HepG2 (cell line): Measurements from ENCODE around the gene ARHGEF40. TPM values are rescaled to one million over a fixed set of nuclear protein-coding genes. Genes with fewer than 3 reads are reported as not detected.

Source experiments
- BRCA1 ChIP-seq: sonication (generic); formaldehyde crosslinking; IDR thresholded peaks from 2 replicates; pipeline ENCODE4 v1.4.0; 2020; ENCODE audit warnings: missing genetic modification reagents
- ELF4 ChIP-seq: sonication (generic); formaldehyde crosslinking; IDR thresholded peaks from 2 replicates; pipeline ENCODE4 v1.5.0; 2020; ENCODE audit warnings: missing genetic modification reagents, mild to moderate bottlenecking, moderate library complexity, borderline replicate concordance
- HBP1 ChIP-seq: IDR thresholded peaks from 2 replicates; pipeline ENCODE4 v1.6.1; 2016; ENCODE audit warnings: low read depth, control low read depth
- MED1 ChIP-seq: sonication (generic); formaldehyde crosslinking; IDR thresholded peaks from 2 replicates; pipeline ENCODE4 v1.4.0; 2020; ENCODE audit warnings: missing genetic modification reagents
- NFKB2 ChIP-seq: sonication (generic); formaldehyde crosslinking; IDR thresholded peaks from 2 replicates; pipeline ENCODE4 v1.4.0; 2020; ENCODE audit warnings: missing genetic modification reagents, borderline replicate concordance
- NRL ChIP-seq: sonication (generic); formaldehyde crosslinking; IDR thresholded peaks from 2 replicates; pipeline ENCODE4 v1.5.0; 2020; ENCODE audit warnings: missing genetic modification reagents, mild to moderate bottlenecking, moderate library complexity, borderline replicate concordance
- PRPF4 ChIP-seq: fragments of 200-400 bp; formaldehyde crosslinking; IDR thresholded peaks from 2 replicates; pipeline ENCODE4 v1.6.1; 2016; ENCODE audit warnings: low read length, low read depth; ENCODE audit not compliant: poor library complexity, severe bottlenecking
- RBFOX2 ChIP-seq: fragments of 200-400 bp; formaldehyde crosslinking; IDR thresholded peaks from 2 replicates; pipeline ENCODE4 v1.6.1; 2017; ENCODE audit warnings: low read depth, mild to moderate bottlenecking, low read length
- RFXANK ChIP-seq: IDR thresholded peaks from 2 replicates; pipeline ENCODE4 v1.6.1; 2016
- SNAPC4 ChIP-seq: sonication (generic); formaldehyde crosslinking; IDR thresholded peaks from 2 replicates; pipeline ENCODE4 v1.4.0; 2020; ENCODE audit warnings: mild to moderate bottlenecking, missing genetic modification reagents
- STAG1 ChIP-seq: sonication (generic); formaldehyde crosslinking; IDR thresholded peaks from 2 replicates; pipeline ENCODE4 v1.4.0; 2020; ENCODE audit warnings: missing genetic modification reagents
- TBX3 ChIP-seq: fragments of 450-650 bp; IDR thresholded peaks from 2 replicates; pipeline ENCODE4 v1.6.1; 2017; ENCODE audit warnings: antibody characterized with exemption, mild to moderate bottlenecking, inconsistent platforms, borderline replicate concordance
- THAP8 ChIP-seq: sonication (generic); formaldehyde crosslinking; IDR thresholded peaks from 2 replicates; pipeline ENCODE4 v1.5.1; 2020; ENCODE audit warnings: missing genetic modification reagents, mild to moderate bottlenecking, borderline replicate concordance
- ZBTB46 ChIP-seq: sonication (generic); formaldehyde crosslinking; IDR thresholded peaks from 2 replicates; pipeline ENCODE4 v1.4.0; 2020; ENCODE audit warnings: mild to moderate bottlenecking, missing genetic modification reagents, borderline replicate concordance
- ZNF17 ChIP-seq: sonication (generic); formaldehyde crosslinking; IDR thresholded peaks from 2 replicates; pipeline ENCODE4 v1.5.0; 2020; ENCODE audit warnings: mild to moderate bottlenecking, missing genetic modification reagents
- ZNF451 ChIP-seq: sonication (generic); formaldehyde crosslinking; IDR thresholded peaks from 2 replicates; pipeline ENCODE4 v1.5.0; 2020; ENCODE audit warnings: mild to moderate bottlenecking, missing genetic modification reagents
- ZNF503 ChIP-seq: sonication (generic); formaldehyde crosslinking; IDR thresholded peaks from 2 replicates; pipeline ENCODE4 v1.4.0; 2020; ENCODE audit warnings: missing genetic modification reagents
- polyA plus RNA-seq, 8 experiments: library from polyadenylated mRNA; depleted of rRNA in 3 of 8; stranded (reverse) in 7 of 8; unstranded in 1 of 8; fragments of >200 nt; fragmentation: Illumina TruSeq in 4 of 8; extraction: Trizol in 4 of 8; gene quantifications; 2 replicates each; pipeline versions ENCODE4 v1.2.1 to v1.2.3, GENCODE V29; 2011 to 2016; ENCODE audit warnings: low read depth in 4 of 8, missing spikeins in 1 of 8, mixed read lengths in 1 of 8; ENCODE audit not compliant: insufficient read depth in 1 of 8
- total RNA-seq, 5 experiments: library from RNA; depleted of rRNA; stranded (reverse); fragments of >200 nt; fragmentation: Illumina TruSeq; extraction: Trizol; gene quantifications; 2 replicates each; pipeline ENCODE4 v1.2.3, GENCODE V29; 2016; ENCODE audit warnings: low read depth in 1 of 5

Gene ARHGEF40
- total and polyA plus RNA-seq, 2 of the 13 experiments (the other 11 are each of a cell fraction or from before 2014, with no cell fraction given): 28.1 to 78.1 TPM

GRCh38 chr14:21024585-21025370 lies 45.3 kb upstream of the ARHGEF40 start, which contains the start of gene NDRG2 (continued):
- TF ChIP-seq NFKB2 (CRISPR knock-in tag) (peak; percentile 61; the same call in 1 of the 2 replicates), RBFOX2 (peak; percentile 94), ELF4 (CRISPR knock-in tag) (no peak), SNAPC4 (0 out of 2 replicates have a peak, but pooled peaks have one; percentile 84), THAP8 (CRISPR knock-in tag) (no peak), ZNF451 (CRISPR knock-in tag) (peak; percentile 69; the same call in 1 of the 2 replicates), NRL (CRISPR knock-in tag) (peak; percentile 66; the same call in 1 of the 2 replicates), ZNF17 (CRISPR knock-in tag) (0 out of 2 replicates have a peak, but pooled peaks have one; percentile 37), STAG1 (CRISPR knock-in tag) (0 out of 2 replicates have a peak, but pooled peaks have one; percentile 10), RFXANK (CRISPR knock-in tag) (no peak), HBP1 (CRISPR knock-in tag) (peak; percentile 65; the same call in 1 of the 2 replicates), BRCA1 (CRISPR knock-in tag) (0 out of 2 replicates have a peak, but pooled peaks have one; percentile 78), PRPF4 (peak; percentile 64), TBX3 (peak; percentile 38; the same call in 1 of the 2 replicates), ZNF503 (CRISPR knock-in tag) (peak; percentile 92), ZBTB46 (CRISPR knock-in tag) (no peak), MED1 (CRISPR knock-in tag) (peak; percentile 78)
